MM.1S (cell line): ENCODE data around the gene CEPT1.

Experiments
- DNase-seq: peaks from one replicate; pipeline ENCODE4 v3.0.0-alpha.2; 2015
- H2AFZ ChIP-seq: fragments of 300-600 bp; sonication (generic); 2 replicates; pipeline ENCODE4 v1.6.0; 2016; ENCODE audit warnings: antibody characterized with exemption, low read length
- H3F3A ChIP-seq: fragments of 300-600 bp; sonication (generic); 2 replicates; pipeline ENCODE4 v1.6.1; 2016; ENCODE audit warnings: mild to moderate bottlenecking, antibody characterized with exemption, low read length, moderate library complexity, mixed read lengths; ENCODE audit not compliant: insufficient read depth
- H3K27ac ChIP-seq: fragments of 300-600 bp; sonication (generic); 2 replicates; pipeline ENCODE4 v1.5.1; 2016; ENCODE audit warnings: mild to moderate bottlenecking, low read length
- H3K27me3 ChIP-seq: fragments of 300-600 bp; sonication (generic); replicated peaks from 2 replicates; pipeline ENCODE4 v1.6.0; 2016; ENCODE audit warnings: low read length; ENCODE audit not compliant: insufficient read depth
- H3K36me3 ChIP-seq: fragments of 300-600 bp; sonication (generic); replicated peaks from 2 replicates; pipeline ENCODE4 v1.6.1; 2016; ENCODE audit warnings: mild to moderate bottlenecking, low read length, mixed read lengths; ENCODE audit not compliant: insufficient read depth
- H3K4me1 ChIP-seq: fragments of 300-600 bp; sonication (generic); 2 replicates; pipeline ENCODE4 v1.6.1; 2016; ENCODE audit warnings: low read length, mixed read lengths
- H3K4me2 ChIP-seq: fragments of 300-600 bp; sonication (generic); 2 replicates; pipeline ENCODE4 v1.6.0; 2016; ENCODE audit warnings: low read depth, low read length
- H3K4me3 ChIP-seq: fragments of 300-600 bp; sonication (generic); 2 replicates; pipeline ENCODE4 v1.5.1; 2016; ENCODE audit warnings: low read length, mixed read lengths
- H3K79me2 ChIP-seq: fragments of 300-600 bp; sonication (generic); 2 replicates; pipeline ENCODE4 v1.6.1; 2016; ENCODE audit warnings: mixed run types, low read length, mixed read lengths
- H3K9ac ChIP-seq: fragments of 300-600 bp; sonication (generic); 2 replicates; pipeline ENCODE4 v1.6.1; 2016; ENCODE audit warnings: low read length, mixed read lengths
- H3K9me2 ChIP-seq: fragments of 300-600 bp; sonication (generic); replicated peaks from 2 replicates; pipeline ENCODE4 v1.6.1; 2016; ENCODE audit warnings: mild to moderate bottlenecking, low read length, mixed read lengths; ENCODE audit not compliant: insufficient read depth
- H3K9me3 ChIP-seq: fragments of 300-600 bp; sonication (generic); replicated peaks from 2 replicates; pipeline ENCODE4 v1.6.1; 2016; ENCODE audit warnings: mild to moderate bottlenecking, low read length, mixed read lengths; ENCODE audit not compliant: insufficient read depth
- H4K20me1 ChIP-seq: fragments of 300-600 bp; sonication (generic); 2 replicates; pipeline ENCODE4 v1.6.1; 2016; ENCODE audit warnings: mild to moderate bottlenecking, low read length, moderate library complexity, mixed read lengths; ENCODE audit not compliant: insufficient read depth
- CTCF ChIP-seq: fragments of 300-600 bp; sonication (generic); IDR thresholded peaks from 2 replicates; pipeline ENCODE4 v1.5.1; 2016; ENCODE audit warnings: antibody characterized with exemption, low read length, mixed read lengths
- EZH2 ChIP-seq: fragments of 300-600 bp; sonication (generic); optimal IDR thresholded peaks from 2 replicates; pipeline ENCODE3; 2017; ENCODE audit warnings: low read depth, mild to moderate bottlenecking, antibody characterized with exemption, low read length, mixed read lengths
- EZH2phosphoT487 ChIP-seq: fragments of 300-600 bp; sonication (generic); IDR thresholded peaks from 2 replicates; pipeline ENCODE4 v1.6.1; 2018; ENCODE audit warnings: antibody characterized with exemption, low read length

The CEPT1 gene

GRCh38 chr1:111142356-111142975 is 2.4 kb downstream of the CEPT1 start:
- Histone ChIP-seq H3K27me3 (no peaks in the 10 kb centered on the region), H2AFZ (no peak overlapping the region), H3K4me2 (no peak overlapping the region), H3K9ac (no peak overlapping the region), H3K9me3 (no peaks in the 10 kb centered on the region), H3K79me2 (peaks cover 63% of the 10 kb centered on the region), H3K27ac (no peak overlapping the region), H3K9me2 (no peaks in the 10 kb centered on the region), H3F3A (no peaks in the 10 kb centered on the region), H4K20me1 (no peaks in the 10 kb centered on the region), H3K36me3 (no peaks in the 10 kb centered on the region), H3K4me1 (no peaks in the 10 kb centered on the region), H3K4me3 (no peak overlapping the region)
- TF ChIP-seq EZH2 (no peak), EZH2phosphoT487 (no peak), CTCF (no peak)
- no peak for DNase-seq

- no peaks in the 10 kb centered on the region for H3K4me1 ChIP-seq
- H3K36me3 ChIP-seq: no peaks in the 10 kb centered on the region
- peaks cover 59% of the 10 kb centered on the region for H3K79me2 ChIP-seq
- no peaks in the 10 kb centered on the region for H3K9me3 ChIP-seq
- H3K9me2 ChIP-seq: no peaks in the 10 kb centered on the region
- H2AFZ ChIP-seq: no peak overlapping the region
- DNase-seq: no peak
- no peaks in the 10 kb centered on the region for H4K20me1 ChIP-seq
- no peak overlapping the region for H3K27ac ChIP-seq
- no peak overlapping the region for H3K4me2 ChIP-seq
- TF ChIP-seq CTCF (no peak), EZH2phosphoT487 (no peak), EZH2 (no peak)
- no peaks in the 10 kb centered on the region for H3K27me3 ChIP-seq
- H3K4me3 ChIP-seq: no peak overlapping the region
- H3F3A ChIP-seq: no peaks in the 10 kb centered on the region
- H3K9ac ChIP-seq: no peak overlapping the region
Measured at GRCh38 chr1:111145542-111145941, 5.5 kb downstream of the CEPT1 start.

GRCh38 chr1:111145963-111146768 is 6.1 kb downstream of the CEPT1 start:
- DNase-seq: no peak
- Histone ChIP-seq H3K9ac (no peak overlapping the region), H3K4me2 (no peak overlapping the region), H3K9me2 (no peaks in the 10 kb centered on the region), H3K9me3 (no peaks in the 10 kb centered on the region), H3K79me2 (peaks cover 52% of the 10 kb centered on the region), H3K27me3 (no peaks in the 10 kb centered on the region), H3K36me3 (no peaks in the 10 kb centered on the region), H4K20me1 (no peaks in the 10 kb centered on the region), H3K27ac (no peak overlapping the region), H3K4me3 (no peak overlapping the region), H3K4me1 (no peaks in the 10 kb centered on the region), H3F3A (no peaks in the 10 kb centered on the region), H2AFZ (no peak overlapping the region)
- TF ChIP-seq EZH2 (no peak), EZH2phosphoT487 (no peak), CTCF (no peak)
